Gastroesophageal sphincter (tissue), 3 donors: ENCODE data around the gene PPP1R27.

ENCODE experiments used
- CTCF ChIP-seq, 4 experiments: fragments of 200-600 bp in 2 of 4; fragments of 450-650 bp in 2 of 4; sonication (generic) in 1 of 4; IDR thresholded peaks; one replicate each; pipeline ENCODE4 v1.5.1; 2017 to 2019; ENCODE audit warnings: antibody characterized with exemption in 4 of 4, mild to moderate bottlenecking in 2 of 4, moderate library complexity in 2 of 4
- POLR2A ChIP-seq, 2 donors: fragments of 450-650 bp; IDR thresholded peaks; one replicate each; pipeline ENCODE4 v1.6.1; 2017; ENCODE audit warnings: antibody characterized with exemption in 2 of 2, mild to moderate bottlenecking in 2 of 2, moderate library complexity in 1 of 2
- POLR2AphosphoS5 ChIP-seq: sonication (generic); formaldehyde crosslinking; IDR thresholded peaks from one replicate; pipeline ENCODE4 v1.6.1; 2017; ENCODE audit warnings: antibody characterized with exemption

- TF ChIP-seq CTCF (IDR thresholded peaks at IDR 0.05) (no peak), POLR2A (IDR thresholded peaks at IDR 0.05) (no peak), POLR2AphosphoS5 (no peak)
Measured at GRCh38 chr17:81858967-81859905, 24.4 kb upstream of the PPP1R27 start.
